Tibial artery (tissue), 4 donors: ENCODE data around the gene TSPAN18.

Experiments
- DNase-seq, 2 donors: peaks; one replicate each; pipeline ENCODE4 v3.0.0-alpha.2; 2019
- H3K27ac ChIP-seq, 2 donors: fragments of 200-600 bp; sonication (generic) in 1 of 2; 1 replicate in 1 of 2; 2 replicates in 1 of 2; pipeline ENCODE4 v1.5.1; 2018 to 2019; ENCODE audit warnings: mild to moderate bottlenecking in 1 of 2
- H3K27me3 ChIP-seq, 2 donors: fragments of 200-600 bp; sonication (generic) in 1 of 2; one replicate each; pipeline versions ENCODE4 v1.5.1 to v1.6.0; 2016 to 2019
- H3K36me3 ChIP-seq, 3 donors: fragments of 200-600 bp; sonication (generic) in 2 of 3; one replicate each; pipeline ENCODE4 v1.5.1; 2016 to 2019; ENCODE audit warnings: mild to moderate bottlenecking in 2 of 3
- H3K4me1 ChIP-seq, 4 donors: fragments of 200-600 bp; sonication (generic) in 2 of 4; 1 replicate in 3 of 4; 2 replicates in 1 of 4; pipeline ENCODE4 v1.5.1; 2016 to 2019
- H3K4me3 ChIP-seq, 2 donors: fragments of 200-600 bp; sonication (generic) in 1 of 2; 1 replicate in 1 of 2; 2 replicates in 1 of 2; pipeline ENCODE4 v1.5.1; 2018 to 2019; ENCODE audit warnings: mild to moderate bottlenecking in 2 of 2
- H3K9me3 ChIP-seq, 3 donors: fragments of 200-600 bp; sonication (generic) in 1 of 3; one replicate each; pipeline ENCODE4 v1.5.1; 2016 to 2019
- intact Hi-C: fragments of 100-400 bp; cut with DNase I; formaldehyde crosslinking; loops from one replicate; pipeline ENCODE4 v1.15.0; 2023; ENCODE audit warnings: low total_unique reads
- TF ChIP-seq, protein P1 (sequence below), 2 experiments: fragments of 200-600 bp in 1 of 2; fragments of 450-650 bp in 1 of 2; IDR thresholded peaks; one replicate each; pipeline ENCODE4 v1.5.1; 2017 to 2019; ENCODE audit warnings: antibody characterized with exemption in 2 of 2, mild to moderate bottlenecking in 1 of 2, moderate library complexity in 1 of 2

The TSPAN18 gene

DNA sequence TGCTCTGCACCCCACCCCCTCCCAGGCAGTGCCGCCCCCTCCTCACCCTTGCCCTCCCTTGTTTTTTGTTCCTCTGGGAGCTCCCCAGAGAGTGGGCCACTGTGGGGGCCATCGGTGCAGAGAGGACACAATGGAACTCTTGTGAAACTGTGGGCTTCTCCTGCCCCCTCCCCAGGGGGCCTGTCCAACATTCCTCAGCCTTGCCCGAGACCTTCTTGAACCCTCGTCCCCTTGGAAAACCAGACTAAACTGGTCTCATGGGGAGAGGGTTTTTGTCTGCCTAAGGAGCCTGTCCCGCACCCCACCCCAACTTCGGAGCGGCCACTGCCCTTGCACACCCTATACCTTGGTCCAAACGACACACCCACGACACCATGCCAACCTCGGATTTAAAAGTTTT is 72.2 kb downstream of the TSPAN18 start:
- TF ChIP-seq, protein P1, sequence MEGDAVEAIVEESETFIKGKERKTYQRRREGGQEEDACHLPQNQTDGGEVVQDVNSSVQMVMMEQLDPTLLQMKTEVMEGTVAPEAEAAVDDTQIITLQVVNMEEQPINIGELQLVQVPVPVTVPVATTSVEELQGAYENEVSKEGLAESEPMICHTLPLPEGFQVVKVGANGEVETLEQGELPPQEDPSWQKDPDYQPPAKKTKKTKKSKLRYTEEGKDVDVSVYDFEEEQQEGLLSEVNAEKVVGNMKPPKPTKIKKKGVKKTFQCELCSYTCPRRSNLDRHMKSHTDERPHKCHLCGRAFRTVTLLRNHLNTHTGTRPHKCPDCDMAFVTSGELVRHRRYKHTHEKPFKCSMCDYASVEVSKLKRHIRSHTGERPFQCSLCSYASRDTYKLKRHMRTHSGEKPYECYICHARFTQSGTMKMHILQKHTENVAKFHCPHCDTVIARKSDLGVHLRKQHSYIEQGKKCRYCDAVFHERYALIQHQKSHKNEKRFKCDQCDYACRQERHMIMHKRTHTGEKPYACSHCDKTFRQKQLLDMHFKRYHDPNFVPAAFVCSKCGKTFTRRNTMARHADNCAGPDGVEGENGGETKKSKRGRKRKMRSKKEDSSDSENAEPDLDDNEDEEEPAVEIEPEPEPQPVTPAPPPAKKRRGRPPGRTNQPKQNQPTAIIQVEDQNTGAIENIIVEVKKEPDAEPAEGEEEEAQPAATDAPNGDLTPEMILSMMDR (IDR thresholded peaks at IDR 0.05): no peak
- H3K4me1 ChIP-seq: peaks cover 0 to 15% (median 13%) of the 10 kb centered on the region in 4 donors
- no peak for DNase-seq
- H3K36me3 ChIP-seq: no peaks in the 10 kb centered on the region
- intact Hi-C loops: no loop called here
- no peak overlapping the region for H3K4me3 ChIP-seq
- no peaks in the 10 kb centered on the region for H3K9me3 ChIP-seq
- peak overlapping the region in 1 of 2 donors; percentile 21 for H3K27ac ChIP-seq
- no peaks in the 10 kb centered on the region for H3K27me3 ChIP-seq

DNA sequence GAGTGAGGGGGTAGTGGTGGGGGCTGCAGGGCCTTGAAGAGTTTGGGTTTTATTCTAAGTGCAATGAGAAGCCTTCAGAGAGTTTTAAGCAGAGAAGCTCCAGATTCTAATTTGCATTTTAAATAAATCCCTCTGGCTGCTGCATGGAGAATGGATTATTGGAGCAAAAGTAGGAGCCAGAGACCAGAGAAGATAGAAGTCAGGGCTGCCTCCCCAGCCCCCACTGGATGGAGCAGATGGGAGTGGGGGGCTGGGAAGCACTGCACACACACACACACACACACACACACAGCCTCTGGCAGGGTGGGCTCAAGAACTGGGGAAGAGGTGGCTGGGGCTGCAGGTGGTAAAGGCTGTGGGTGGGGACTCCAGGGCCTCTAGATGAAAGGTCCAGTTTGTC is 75.6 kb downstream of the TSPAN18 start:
- Histone ChIP-seq H3K4me1 (peaks cover 0 to 47% (median 32%) of the 10 kb centered on the region in 4 donors), H3K4me3 (no peak overlapping the region), H3K36me3 (no peaks in the 10 kb centered on the region), H3K27ac (no peak overlapping the region), H3K27me3 (no peaks in the 10 kb centered on the region), H3K9me3 (no peaks in the 10 kb centered on the region)
- TF ChIP-seq, protein P1 (IDR thresholded peaks at IDR 0.05): no peak
- intact Hi-C loops: no loop called here
- DNase-seq: no peak

DNA sequence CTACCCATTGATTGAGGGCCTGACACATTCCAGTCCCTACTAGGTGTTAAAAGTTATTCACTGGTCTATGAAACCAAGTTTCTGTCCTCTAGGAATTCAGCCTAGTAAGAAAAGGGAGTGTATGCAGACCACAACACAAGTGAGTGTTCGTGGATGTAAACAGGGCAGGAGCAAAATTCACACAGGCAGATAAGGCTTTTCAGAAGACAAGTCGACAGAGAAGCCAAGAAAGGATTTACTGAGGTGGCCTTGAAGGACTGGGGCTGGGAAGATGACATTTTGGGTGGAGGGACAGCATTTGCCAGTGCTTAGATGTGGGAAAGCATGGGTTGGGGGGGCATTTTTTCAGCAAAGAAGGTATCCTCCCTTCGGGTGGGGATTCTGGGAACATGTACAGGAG is 76.2 kb downstream of the TSPAN18 start:
- DNase-seq: no peak
- TF ChIP-seq, protein P1 (IDR thresholded peaks at IDR 0.05): no peak
- intact Hi-C loops: no loop called here
- H3K4me3 ChIP-seq: no peak overlapping the region
- no peak overlapping the region for H3K27ac ChIP-seq
- H3K27me3 ChIP-seq: no peaks in the 10 kb centered on the region
- H3K4me1 ChIP-seq: peaks cover 0 to 46% (median 33%) of the 10 kb centered on the region in 4 donors
- no peaks in the 10 kb centered on the region for H3K9me3 ChIP-seq
- H3K36me3 ChIP-seq: no peaks in the 10 kb centered on the region

DNA sequence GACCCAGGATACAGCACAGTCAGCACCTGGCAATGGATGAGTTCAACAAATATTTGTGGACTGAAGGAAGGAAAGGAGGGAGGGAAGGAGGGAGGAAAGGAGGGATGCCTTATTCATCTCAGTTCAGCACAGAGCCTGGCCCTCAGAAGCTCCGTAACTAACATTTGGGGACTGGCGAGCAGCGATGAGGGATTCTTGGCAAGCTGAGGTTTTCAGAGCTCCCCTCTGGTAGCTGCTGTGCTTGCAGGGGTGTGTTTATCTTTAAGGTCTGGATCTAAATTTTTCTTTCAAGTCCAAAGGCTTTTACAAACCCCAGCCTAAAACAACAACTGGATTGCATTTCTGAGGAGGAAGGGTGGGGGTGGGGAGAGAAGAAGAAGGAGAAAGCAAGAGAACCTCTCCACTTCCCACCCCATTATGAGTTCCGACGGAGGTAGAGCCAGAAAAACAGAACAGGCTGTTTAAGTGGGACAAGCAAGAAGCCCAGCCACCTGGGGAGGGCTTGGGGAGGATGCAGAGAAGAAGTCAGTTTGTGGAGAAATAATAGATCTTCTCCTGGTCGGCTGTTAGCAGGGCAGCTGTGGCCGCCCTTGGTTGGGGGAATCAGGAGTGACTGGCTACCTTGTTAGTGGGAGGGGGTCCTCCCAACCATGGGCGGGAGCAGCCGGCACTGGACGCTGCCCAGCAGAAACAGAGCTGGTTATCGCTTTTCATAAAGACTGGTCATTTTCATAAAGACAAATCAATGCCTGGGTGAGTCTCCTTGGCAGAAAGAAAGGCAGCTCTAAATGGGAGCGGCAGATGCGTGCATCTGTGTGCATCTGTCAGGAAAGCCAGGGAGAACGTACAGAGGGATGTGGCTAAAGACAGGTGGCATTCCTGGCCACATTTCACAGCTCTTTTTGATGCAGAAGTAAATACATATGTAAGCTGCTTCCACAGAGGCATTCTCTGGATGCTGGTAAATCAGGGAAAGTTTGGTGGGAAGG is 78.0 kb downstream of the TSPAN18 start:
- Histone ChIP-seq H3K4me1 (peaks cover 0 to 34% (median 20%) of the 10 kb centered on the region in 4 donors), H3K4me3 (peak overlapping the region; percentile 9 to 11), H3K27ac (peak overlapping the region; percentile 34 to 45), H3K27me3 (no peaks in the 10 kb centered on the region), H3K36me3 (no peaks in the 10 kb centered on the region), H3K9me3 (no peaks in the 10 kb centered on the region)
- no peak for DNase-seq
- TF ChIP-seq, protein P1 (IDR thresholded peaks at IDR 0.05): no peak
- intact Hi-C loops: no loop called here

DNA sequence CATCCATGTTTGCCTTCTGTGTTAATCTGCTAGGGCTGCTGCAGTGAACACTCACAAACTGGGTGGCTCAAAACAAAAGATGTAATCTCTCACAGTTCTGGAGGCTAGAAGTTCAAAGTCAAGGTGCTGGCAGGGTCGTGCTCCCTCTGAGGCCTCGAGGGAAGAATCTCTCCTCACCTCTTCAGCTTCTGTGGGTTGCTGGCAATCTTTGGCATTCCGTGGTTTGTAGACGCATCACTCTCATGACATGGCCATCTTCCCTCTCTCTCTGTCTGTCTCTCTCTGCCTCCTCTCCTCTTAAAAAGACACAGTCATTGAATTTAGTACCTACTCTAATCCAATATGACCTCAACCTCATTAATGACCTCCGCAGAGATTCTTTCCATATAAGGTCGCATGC is 78.8 kb downstream of the TSPAN18 start:
- H3K4me3 ChIP-seq: no peak overlapping the region
- no peaks in the 10 kb centered on the region for H3K9me3 ChIP-seq
- no peak for DNase-seq
- no peaks in the 10 kb centered on the region for H3K27me3 ChIP-seq
- H3K36me3 ChIP-seq: no peaks in the 10 kb centered on the region
- intact Hi-C loops: no loop called here
- H3K4me1 ChIP-seq: peaks cover 0 to 34% (median 20%) of the 10 kb centered on the region in 4 donors
- peak overlapping the region; percentile 34 to 45 for H3K27ac ChIP-seq
- TF ChIP-seq, protein P1 (IDR thresholded peaks at IDR 0.05): no peak
